GM23338 (cell line): ENCODE data around the gene B3GALNT1. TPM values are rescaled to one million over a fixed set of nuclear protein-coding genes. Genes with fewer than 3 reads are reported as not detected.

ENCODE experiments used
- ATAC-seq: fragments of 200-7000 bp; cut with Tn5 transposase; 3 replicates; pipeline ENCODE4 v1.9.1; 2020
- DNase-seq: peaks from one replicate; pipeline ENCODE4 v3.0.0-alpha.2; 2015; ENCODE audit warnings: low spot score
- H2AFZ ChIP-seq: fragments of 200-600 bp; sonication (generic); 2 replicates; pipeline ENCODE4 v1.8.0; 2016; ENCODE audit warnings: antibody characterized with exemption, mild to moderate bottlenecking, moderate library complexity
- H3F3A ChIP-seq: fragments of 200-600 bp; sonication (generic); replicated peaks from 2 replicates; pipeline ENCODE4 v1.8.0; 2017; ENCODE audit warnings: antibody characterized with exemption, mixed run types, low read depth
- H3K27ac ChIP-seq: fragments of 200-600 bp; sonication (generic); 2 replicates; pipeline ENCODE4 v1.6.1; 2016; ENCODE audit warnings: low read depth
- H3K27me3 ChIP-seq: fragments of 200-600 bp; sonication (generic); 2 replicates; pipeline ENCODE4 v1.8.0; 2016; ENCODE audit warnings: mild to moderate bottlenecking, mixed run types, moderate library complexity; ENCODE audit not compliant: insufficient read depth
- H3K36me3 ChIP-seq: fragments of 200-600 bp; sonication (generic); 2 replicates; pipeline ENCODE4 v1.8.0; 2016; ENCODE audit warnings: mild to moderate bottlenecking; ENCODE audit not compliant: insufficient read depth
- H3K4me1 ChIP-seq: fragments of 200-600 bp; sonication (generic); 2 replicates; pipeline ENCODE4 v1.8.0; 2016; ENCODE audit warnings: mild to moderate bottlenecking, moderate library complexity; ENCODE audit not compliant: insufficient read depth
- H3K4me2 ChIP-seq: fragments of 200-600 bp; sonication (generic); 2 replicates; pipeline ENCODE4 v1.7.1; 2017; ENCODE audit warnings: mixed run types
- H3K4me3 ChIP-seq: fragments of 200-600 bp; sonication (generic); 2 replicates; pipeline ENCODE4 v1.6.1; 2016; ENCODE audit warnings: mixed run types
- H3K79me2 ChIP-seq: fragments of 200-600 bp; sonication (generic); replicated peaks from 2 replicates; pipeline ENCODE4 v1.8.0; 2017; ENCODE audit warnings: mild to moderate bottlenecking; ENCODE audit not compliant: insufficient read depth
- H3K9me2 ChIP-seq: fragments of 200-600 bp; sonication (generic); 2 replicates; pipeline ENCODE4 v1.8.0; 2017; ENCODE audit not compliant: insufficient read depth
- H4K20me1 ChIP-seq: fragments of 200-600 bp; sonication (generic); replicated peaks from 2 replicates; pipeline ENCODE4 v1.8.0; 2017; ENCODE audit warnings: mild to moderate bottlenecking; ENCODE audit not compliant: insufficient read depth
- H3K27ac Mint-ChIP-seq: 2 replicates; pipeline ENCODE4 v1.8.0; 2020; ENCODE audit warnings: inconsistent platforms, mild to moderate bottlenecking, moderate library complexity, mixed read lengths
- H3K27me3 Mint-ChIP-seq: 3 replicates; pipeline ENCODE4 v1.8.0; 2022; ENCODE audit warnings: low read depth, mild to moderate bottlenecking, moderate library complexity, mixed read lengths, inconsistent platforms; ENCODE audit not compliant: insufficient read depth, poor library complexity
- H3K36me3 Mint-ChIP-seq: 3 replicates; pipeline ENCODE4 v1.8.0; 2021; ENCODE audit warnings: low read depth, mild to moderate bottlenecking, inconsistent platforms, moderate library complexity, mixed read lengths
- H3K4me1 Mint-ChIP-seq: 3 replicates; pipeline ENCODE4 v1.8.0; 2020; ENCODE audit warnings: mild to moderate bottlenecking, inconsistent platforms, mixed read lengths
- H3K4me3 Mint-ChIP-seq: 3 replicates; pipeline ENCODE4 v1.8.0; 2021; ENCODE audit warnings: moderate library complexity, mild to moderate bottlenecking, inconsistent platforms, mixed read lengths
- H3K9me3 Mint-ChIP-seq: 3 replicates; pipeline ENCODE4 v1.8.0; 2020; ENCODE audit warnings: moderate library complexity, mild to moderate bottlenecking, inconsistent platforms, mixed read lengths
- CREB1 ChIP-seq: fragments of 250-450 bp; sonication (Bioruptor Pico); IDR thresholded peaks from 2 replicates; pipeline ENCODE4 v1.5.0; 2020; ENCODE audit warnings: low read depth, mild to moderate bottlenecking, moderate library complexity
- CTCF ChIP-seq, 2 experiments: fragments of 200-600 bp in 1 of 2; sonication (generic) in 1 of 2; conservative IDR thresholded peaks; 2 replicates each; pipeline versions ENCODE4 v1.5.1 to v1.6.1; 2016 to 2017; ENCODE audit warnings: antibody characterized with exemption in 2 of 2, low read depth in 2 of 2, mild to moderate bottlenecking in 2 of 2, moderate library complexity in 1 of 2
- ETS1 ChIP-seq: IDR thresholded peaks from 2 replicates; pipeline ENCODE4 v1.6.1; 2016; ENCODE audit warnings: antibody characterized with exemption
- EZH2 ChIP-seq: fragments of 200-600 bp; sonication (generic); IDR thresholded peaks from one replicate; pipeline ENCODE4 v1.8.0; 2017; ENCODE audit warnings: antibody characterized with exemption, mild to moderate bottlenecking, low read depth; ENCODE audit not compliant: unreplicated experiment
- JUNB ChIP-seq: IDR thresholded peaks from one replicate; pipeline ENCODE4 v1.6.1; 2016; ENCODE audit warnings: antibody characterized with exemption; ENCODE audit not compliant: unreplicated experiment
- NANOG ChIP-seq: IDR thresholded peaks from 2 replicates; pipeline ENCODE4 v1.6.1; 2016; ENCODE audit warnings: antibody characterized with exemption, borderline replicate concordance
- POLR2AphosphoS5 ChIP-seq: IDR thresholded peaks from 2 replicates; pipeline ENCODE4 v1.6.1; 2016; ENCODE audit warnings: antibody characterized with exemption, low read depth
- REST ChIP-seq: IDR thresholded peaks from one replicate; pipeline ENCODE4 v1.6.1; 2018; ENCODE audit warnings: antibody characterized with exemption; ENCODE audit not compliant: unreplicated experiment
- STAT1 ChIP-seq: IDR thresholded peaks from one replicate; pipeline ENCODE4 v1.6.1; 2016; ENCODE audit warnings: antibody characterized with exemption; ENCODE audit not compliant: unreplicated experiment
- ZNF114 ChIP-seq: fragments of 250-450 bp; sonication (Bioruptor Pico); IDR thresholded peaks from 2 replicates; pipeline ENCODE4 v1.5.0; 2020; ENCODE audit warnings: mild to moderate bottlenecking, moderate library complexity
- ZNF462 ChIP-seq: fragments of 250-450 bp; sonication (Bioruptor Pico); IDR thresholded peaks from 2 replicates; pipeline ENCODE4 v1.5.0; 2020; ENCODE audit warnings: mild to moderate bottlenecking, moderate library complexity
- polyA plus RNA-seq: library from polyadenylated mRNA; unstranded; fragments of >200 nt; fragmentation: Nextera tagmentation; extraction: Ambion mirVana; gene quantifications from 2 replicates; pipeline ENCODE4 v1.2.1, GENCODE V29; 2016
- total RNA-seq: library from RNA; depleted of rRNA; stranded (reverse); fragments of >200 nt; shearing (Covaris generic); gene quantifications from 2 replicates; pipeline ENCODE4 v1.2.3, GENCODE V29; 2014

Gene B3GALNT1
- total and polyA plus RNA-seq, 2 experiments from 2014 or later: 3.3 to 5.9 TPM

- TF ChIP-seq ZNF462: no peak
- TF ChIP-seq ZNF114 (CRISPR knock-in tag): no peak
- TF ChIP-seq ETS1: no peak
- TF ChIP-seq STAT1: no peak
- no peak for TF ChIP-seq JUNB
- TF ChIP-seq POLR2AphosphoS5: no peak
- TF ChIP-seq CREB1: no peak
- TF ChIP-seq NANOG: no peak
Observed at GRCh38 chr3:161142486-161142885, 37.3 kb upstream of the B3GALNT1 start (continued).

GRCh38 chr3:161139686-161140085, 34.5 kb upstream of the B3GALNT1 start:
- Mint-ChIP-seq H3K9me3 (peaks cover 13% of the 10 kb centered on the region; the same call in 2 of the 3 replicates), H3K27me3 (no peaks in the 10 kb centered on the region), H3K4me1 (peaks cover 11% of the 10 kb centered on the region; the same call in 2 of the 3 replicates), H3K36me3 (peaks cover 4% of the 10 kb centered on the region), H3K4me3 (no peak overlapping the region), H3K27ac (no peak overlapping the region)
- Histone ChIP-seq H4K20me1 (no peaks in the 10 kb centered on the region), H3K27me3 (no peaks in the 10 kb centered on the region), H3K36me3 (no peaks in the 10 kb centered on the region), H3K4me3 (no peak overlapping the region), H3K4me1 (0 out of 2 replicates have a peak, but pooled peaks cover 9% of the 10 kb centered on the region), H2AFZ (no peak overlapping the region), H3K9me2 (peaks cover 9% of the 10 kb centered on the region; the same call in 1 of the 2 replicates), H3K4me2 (no peak overlapping the region), H3K79me2 (no peaks in the 10 kb centered on the region), H3F3A (no peaks in the 10 kb centered on the region), H3K27ac (no peak overlapping the region)
- no peak for ATAC-seq
- TF ChIP-seq STAT1: no peak
- TF ChIP-seq REST: no peak
- no peak for TF ChIP-seq NANOG
- no peak for TF ChIP-seq CTCF (conservative IDR thresholded peaks at IDR 0.05; ENCODE audit: low read depth in 2 of 2)
- TF ChIP-seq JUNB: no peak
- TF ChIP-seq EZH2: no peak
- no peak for DNase-seq
